Activated CD8-positive, alpha-beta T cell treated with anti-CD3 and anti-CD28 coated beads for 36 hours (primary cell): ENCODE results near the gene DGKE. TPM values are rescaled to one million over a fixed set of nuclear protein-coding genes. Genes with fewer than 3 reads are reported as not detected.

Source experiments
- ATAC-seq: fragments of 200-7000 bp; cut with Tn5 transposase; one replicate; pipeline ENCODE4 v1.10.0; 2021; ENCODE audit warnings: mild to moderate bottlenecking, moderate library complexity
- CTCF ChIA-PET: fragments of 350-600 bp; sonication (Branson Sonifier 250); formaldehyde crosslinking; loops from one replicate; lab custom pipeline; 2021; ENCODE audit warnings: antibody characterized with exemption; lab: Charles Lee
- POLR2A ChIA-PET: fragments of 350-600 bp; sonication (Branson Sonifier 250); formaldehyde crosslinking; loops from one replicate; lab custom pipeline; 2021; ENCODE audit warnings: antibody characterized with exemption; lab: Charles Lee
- DNase-seq: peaks from one replicate; pipeline ENCODE4 v3.0.0-alpha.2; 2020
- H3K27ac Mint-ChIP-seq: one replicate; pipeline ENCODE4 v1.8.0; 2021; ENCODE audit warnings: mild to moderate bottlenecking, mixed read lengths
- H3K27me3 Mint-ChIP-seq: one replicate; pipeline ENCODE4 v1.8.0; 2021; ENCODE audit warnings: mixed read lengths
- H3K36me3 Mint-ChIP-seq: one replicate; pipeline ENCODE4 v1.8.0; 2021; ENCODE audit warnings: low read depth, mixed read lengths
- H3K4me1 Mint-ChIP-seq: one replicate; pipeline ENCODE4 v1.8.0; 2021; ENCODE audit warnings: low read depth, mixed read lengths
- H3K4me3 Mint-ChIP-seq: one replicate; pipeline ENCODE4 v1.8.0; 2021; ENCODE audit warnings: mild to moderate bottlenecking, moderate library complexity, mixed read lengths
- H3K9me3 Mint-ChIP-seq: one replicate; pipeline ENCODE4 v1.8.0; 2021; ENCODE audit warnings: mixed read lengths
- CTCF ChIP-seq: fragments of 200-600 bp; IDR thresholded peaks from one replicate; pipeline ENCODE4 v1.8.0; 2022; ENCODE audit warnings: antibody characterized with exemption, mild to moderate bottlenecking
- intact Hi-C: fragments of 100-400 bp; cut with micrococcal nuclease; formaldehyde crosslinking; loops from one replicate; pipeline ENCODE4 v1.10.0; 2022
- total RNA-seq, 2 experiments: library from RNA; stranded (reverse); gene quantifications; one replicate each; pipeline ENCODE4 v1.2.3, GENCODE V29; 2021

DGKE gene
- total RNA-seq, 2 experiments from 2014 or later = 25.1 to 29.0 TPM

GRCh38 chr17:56918916-56919315 lies 85.0 kb downstream of the DGKE start:
- peaks cover 35% of the 10 kb centered on the region for H3K4me1 Mint-ChIP-seq
- CTCF ChIA-PET = interaction anchor here (1.3 kb wide), 1 partner anchor 21 kb away, joined by 4 read pairs; no protein-coding TSS in a partner anchor
- intact Hi-C loops = no loop called here

More at GRCh38 chr17:56918916-56919315, 85.0 kb downstream of the DGKE start:
- no peak for DNase-seq
- POLR2A ChIA-PET = no interaction called here
- Mint-ChIP-seq H3K4me3 (no peak overlapping the region), H3K27ac (peak overlapping the region; percentile 20), H3K9me3 (peaks cover 9% of the 10 kb centered on the region), H3K36me3 (peaks cover 9% of the 10 kb centered on the region), H3K27me3 (no peaks in the 10 kb centered on the region)
- no peak for TF ChIP-seq CTCF
- ATAC-seq = peak; percentile 7

Other genes with a start within 250 kb of the DGKE start
- gene NOG, start 240.5 kb upstream of the DGKE start, total RNA-seq = 10 to 100 TPM; 23.5 to 25.8 TPM
- gene C17orf67, start 231 bp upstream of the DGKE start, total RNA-seq = 1 to 10 TPM; 2.3 TPM
- 10 to 100 TPM; 94.2 to 95.6 TPM for gene TRIM25, start 79.9 kb downstream of the DGKE start, total RNA-seq
- 10 to 100 TPM; 19.5 to 20.8 TPM for gene COIL, start 126.9 kb downstream of the DGKE start, total RNA-seq
- gene SCPEP1, start 144.0 kb downstream of the DGKE start, total RNA-seq = 10 to 100 TPM; 16.0 to 17.8 TPM